Islet of Langerhans (tissue), 1 donor: ENCODE data around the gene AQP6.

ENCODE experiments used
- FAIRE-seq: peaks from one replicate; lab custom pipeline; 2011; peaks lifted over from hg19 to GRCh38; lab: Jason Lieb, UNC

The AQP6 gene

GRCh38 chr12:50003595-50003994, 30.8 kb downstream of the AQP6 start:
- no peak for FAIRE-seq

- FAIRE-seq = peak; percentile 87
Observed at GRCh38 chr12:50004696-50005095, 31.9 kb downstream of the AQP6 start.

- FAIRE-seq = no peak
Observed at GRCh38 chr12:50005175-50005574, 32.4 kb downstream of the AQP6 start.

GRCh38 chr12:50006280-50006679, 33.5 kb downstream of the AQP6 start:
- peak; percentile 65 for FAIRE-seq

GRCh38 chr12:50006754-50007442, 34.2 kb downstream of the AQP6 start:
- FAIRE-seq = no peak

- FAIRE-seq = no peak
Observed at GRCh38 chr12:50013361-50014147, 40.8 kb downstream of the AQP6 start.

- FAIRE-seq = no peak
Observed at GRCh38 chr12:50014342-50014741, 41.6 kb downstream of the AQP6 start.

GRCh38 chr12:50016501-50017475, 44.0 kb downstream of the AQP6 start:
- peak; percentile 89 for FAIRE-seq

GRCh38 chr12:50017641-50018040, 44.9 kb downstream of the AQP6 start:
- no peak for FAIRE-seq

- no peak for FAIRE-seq
Observed at GRCh38 chr12:50018154-50018553, 45.4 kb downstream of the AQP6 start.

- FAIRE-seq = no peak
Observed at GRCh38 chr12:50018968-50019367, 46.2 kb downstream of the AQP6 start.

- no peak for FAIRE-seq
Observed at GRCh38 chr12:50019524-50019923, 46.8 kb downstream of the AQP6 start.

- FAIRE-seq = no peak
Observed at GRCh38 chr12:50021031-50021430, 48.3 kb downstream of the AQP6 start.

- no peak for FAIRE-seq
Observed at GRCh38 chr12:50022903-50023302, 50.2 kb downstream of the AQP6 start.

- no peak for FAIRE-seq
Observed at GRCh38 chr12:50024227-50024626, 51.5 kb downstream of the AQP6 start.

GRCh38 chr12:50024805-50025186, 52.0 kb downstream of the AQP6 start:
- no peak for FAIRE-seq

GRCh38 chr12:50025187-50026059, 52.7 kb downstream of the AQP6 start, which contains the start of gene RACGAP1:
TSS of gene RACGAP1 (minus strand) at chr12:50025494. CDS start at chr12:50016715, 8,779 bp downstream.
- FAIRE-seq = peak; percentile 99

GRCh38 chr12:50026691-50027090, 53.9 kb downstream of the AQP6 start:
- no peak for FAIRE-seq
